ENCODE results near the gene EIF2D. TPM values are rescaled to one million over a fixed set of nuclear protein-coding genes. Genes with fewer than 3 reads are reported as not detected.

The EIF2D gene
- total and polyA plus RNA-seq, 9 of the 15 experiments (the other 6 are each of a cell fraction or from before 2014, with no cell fraction given): 81.1 to 138 (median 93.9) TPM

DNA sequence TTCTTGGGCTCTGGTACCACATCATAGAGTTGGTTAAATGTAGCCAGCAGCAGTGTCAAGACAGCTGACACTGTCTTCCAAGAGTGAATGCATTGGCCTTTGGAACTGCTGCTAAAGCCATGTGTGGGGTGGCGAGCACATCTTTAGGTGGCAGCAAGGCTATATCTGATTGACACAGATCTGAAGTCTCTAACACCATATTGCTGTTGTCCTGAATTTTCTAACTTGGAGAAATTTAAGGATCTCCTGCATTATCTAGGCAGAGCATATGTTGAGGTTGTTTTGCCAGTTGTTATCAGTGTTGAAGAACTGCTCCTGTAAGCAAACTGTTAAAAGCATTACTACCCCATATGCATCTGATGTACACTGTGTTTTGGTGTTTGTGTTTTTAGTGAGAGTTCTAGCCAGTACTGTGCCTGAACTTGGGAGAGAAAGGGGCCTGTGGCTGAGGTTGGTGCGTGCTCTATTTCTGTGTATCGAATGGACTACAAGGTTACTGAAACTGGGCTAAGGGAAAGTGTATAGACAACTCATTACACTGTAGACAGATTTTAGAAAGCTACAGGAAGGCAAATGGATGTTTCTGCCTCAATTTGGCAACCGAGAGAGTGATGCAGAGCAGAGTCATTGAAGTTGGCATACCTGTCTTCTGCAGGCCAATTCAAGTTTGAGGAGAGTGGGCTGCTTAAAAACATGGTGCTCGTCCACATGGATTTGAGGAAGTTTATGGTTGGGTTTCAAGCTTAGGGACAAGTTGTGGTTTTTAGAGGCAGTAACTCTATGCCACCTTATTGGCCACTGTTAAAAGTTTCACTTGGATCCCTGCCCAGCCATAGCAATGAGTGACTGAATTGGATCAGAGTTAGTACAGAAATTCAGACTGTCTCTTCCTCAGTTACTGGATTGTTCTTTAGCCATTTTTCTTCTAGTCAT, 40.0 kb upstream of the EIF2D start (continued):
- no peak for TF ChIP-seq ZBTB49 (CRISPR knock-in tag; IDR thresholded peaks at IDR 0.05; ENCODE audit: borderline replicate concordance)
- TF ChIP-seq GTF2F1 (IDR thresholded peaks at IDR 0.05; ENCODE audit: low read depth, low read length): no peak
- TF ChIP-seq CHD1 (IDR thresholded peaks at IDR 0.05; ENCODE audit: low read length): no peak
- peak; percentile 86 for TF ChIP-seq CCNT2 (IDR thresholded peaks at IDR 0.05; ENCODE audit: borderline replicate concordance, extremely low read depth, insufficient read length, low read depth, low read length)
- no peak for TF ChIP-seq POLR2H (tag; IDR thresholded peaks at IDR 0.05; ENCODE audit: low read depth)
- TF ChIP-seq TCF7 (IDR thresholded peaks at IDR 0.05; ENCODE audit: borderline replicate concordance): no peak
- 0 out of 2 replicates have a peak, but pooled peaks have one; percentile 58 for TF ChIP-seq DIDO1 (tag; IDR thresholded peaks at IDR 0.05; ENCODE audit: low read depth)
- TF ChIP-seq POLR3A (IDR thresholded peaks at IDR 0.05; ENCODE audit: borderline replicate concordance, extremely low read depth, insufficient read depth, insufficient read length): no peak
- no peak for TF ChIP-seq NCOA2 (IDR thresholded peaks at IDR 0.05; ENCODE audit: partially characterized antibody in 2 of 2)
- TF ChIP-seq ZNF175 (CRISPR knock-in tag; IDR thresholded peaks at IDR 0.05; ENCODE audit: low read depth): peak; percentile 59; the same call in 1 of the 2 replicates
- TF ChIP-seq SRSF9 (IDR thresholded peaks at IDR 0.05; ENCODE audit: borderline replicate concordance, low read depth, low read length): no peak
- TF ChIP-seq KAT7 (CRISPR knock-in tag; IDR thresholded peaks at IDR 0.05; ENCODE audit: borderline replicate concordance): no peak; the same call in 1 of the 2 replicates
- TF ChIP-seq, protein P1, sequence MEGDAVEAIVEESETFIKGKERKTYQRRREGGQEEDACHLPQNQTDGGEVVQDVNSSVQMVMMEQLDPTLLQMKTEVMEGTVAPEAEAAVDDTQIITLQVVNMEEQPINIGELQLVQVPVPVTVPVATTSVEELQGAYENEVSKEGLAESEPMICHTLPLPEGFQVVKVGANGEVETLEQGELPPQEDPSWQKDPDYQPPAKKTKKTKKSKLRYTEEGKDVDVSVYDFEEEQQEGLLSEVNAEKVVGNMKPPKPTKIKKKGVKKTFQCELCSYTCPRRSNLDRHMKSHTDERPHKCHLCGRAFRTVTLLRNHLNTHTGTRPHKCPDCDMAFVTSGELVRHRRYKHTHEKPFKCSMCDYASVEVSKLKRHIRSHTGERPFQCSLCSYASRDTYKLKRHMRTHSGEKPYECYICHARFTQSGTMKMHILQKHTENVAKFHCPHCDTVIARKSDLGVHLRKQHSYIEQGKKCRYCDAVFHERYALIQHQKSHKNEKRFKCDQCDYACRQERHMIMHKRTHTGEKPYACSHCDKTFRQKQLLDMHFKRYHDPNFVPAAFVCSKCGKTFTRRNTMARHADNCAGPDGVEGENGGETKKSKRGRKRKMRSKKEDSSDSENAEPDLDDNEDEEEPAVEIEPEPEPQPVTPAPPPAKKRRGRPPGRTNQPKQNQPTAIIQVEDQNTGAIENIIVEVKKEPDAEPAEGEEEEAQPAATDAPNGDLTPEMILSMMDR (IDR thresholded peaks at IDR 0.05 in 2 of 3, conservative IDR thresholded peaks at IDR 0.05 in 1 of 3; ENCODE audit: insufficient read depth in 2 of 3, low read depth in 1 of 3, low read length in 3 of 3): 0 out of 6 replicates have a peak, but pooled peaks of 1 of the 3 experiments have one; percentile 19
- no peak for TF ChIP-seq POLR2A (conservative IDR thresholded peaks at IDR 0.05)
- TF ChIP-seq NCOA6 (IDR thresholded peaks at IDR 0.05): 0 out of 2 replicates have a peak, but pooled peaks have one; percentile 34
- TF ChIP-seq ZNF282 (CRISPR knock-in tag; IDR thresholded peaks at IDR 0.05): no peak
- TF ChIP-seq, protein P2, sequence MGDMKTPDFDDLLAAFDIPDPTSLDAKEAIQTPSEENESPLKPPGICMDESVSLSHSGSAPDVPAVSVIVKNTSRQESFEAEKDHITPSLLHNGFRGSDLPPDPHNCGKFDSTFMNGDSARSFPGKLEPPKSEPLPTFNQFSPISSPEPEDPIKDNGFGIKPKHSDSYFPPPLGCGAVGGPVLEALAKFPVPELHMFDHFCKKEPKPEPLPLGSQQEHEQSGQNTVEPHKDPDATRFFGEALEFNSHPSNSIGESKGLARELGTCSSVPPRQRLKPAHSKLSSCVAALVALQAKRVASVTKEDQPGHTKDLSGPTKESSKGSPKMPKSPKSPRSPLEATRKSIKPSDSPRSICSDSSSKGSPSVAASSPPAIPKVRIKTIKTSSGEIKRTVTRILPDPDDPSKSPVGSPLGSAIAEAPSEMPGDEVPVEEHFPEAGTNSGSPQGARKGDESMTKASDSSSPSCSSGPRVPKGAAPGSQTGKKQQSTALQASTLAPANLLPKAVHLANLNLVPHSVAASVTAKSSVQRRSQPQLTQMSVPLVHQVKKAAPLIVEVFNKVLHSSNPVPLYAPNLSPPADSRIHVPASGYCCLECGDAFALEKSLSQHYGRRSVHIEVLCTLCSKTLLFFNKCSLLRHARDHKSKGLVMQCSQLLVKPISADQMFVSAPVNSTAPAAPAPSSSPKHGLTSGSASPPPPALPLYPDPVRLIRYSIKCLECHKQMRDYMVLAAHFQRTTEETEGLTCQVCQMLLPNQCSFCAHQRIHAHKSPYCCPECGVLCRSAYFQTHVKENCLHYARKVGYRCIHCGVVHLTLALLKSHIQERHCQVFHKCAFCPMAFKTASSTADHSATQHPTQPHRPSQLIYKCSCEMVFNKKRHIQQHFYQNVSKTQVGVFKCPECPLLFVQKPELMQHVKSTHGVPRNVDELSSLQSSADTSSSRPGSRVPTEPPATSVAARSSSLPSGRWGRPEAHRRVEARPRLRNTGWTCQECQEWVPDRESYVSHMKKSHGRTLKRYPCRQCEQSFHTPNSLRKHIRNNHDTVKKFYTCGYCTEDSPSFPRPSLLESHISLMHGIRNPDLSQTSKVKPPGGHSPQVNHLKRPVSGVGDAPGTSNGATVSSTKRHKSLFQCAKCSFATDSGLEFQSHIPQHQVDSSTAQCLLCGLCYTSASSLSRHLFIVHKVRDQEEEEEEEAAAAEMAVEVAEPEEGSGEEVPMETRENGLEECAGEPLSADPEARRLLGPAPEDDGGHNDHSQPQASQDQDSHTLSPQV (IDR thresholded peaks at IDR 0.05): peak; percentile 92; the same call in 1 of the 2 replicates
